ENCODE results near the gene TLN1. TPM values are rescaled to one million over a fixed set of nuclear protein-coding genes. Genes with fewer than 3 reads are reported as not detected.

The TLN1 gene
- polyA plus RNA-seq, 2 of the 4 experiments (the other 2 are of a cell fraction), result 65.5 to 108 TPM

GRCh38 chr9:35757226-35757891 lies 25.4 kb upstream of the TLN1 start:
- H3K4me3 ChIP-seq, result peak overlapping the region; percentile 83
- H3K27ac ChIP-seq, result peak overlapping the region; percentile 95 to 97
- peak overlapping the region; percentile 76 for H3K4me2 ChIP-seq
- peaks cover 16% of the 10 kb centered on the region for H3K4me1 ChIP-seq
- FAIRE-seq (no peak), DNase-seq (ENCODE audit: low read depth in 1 of 2, low spot score in 1 of 2) (peak; percentile 52 to 74), ATAC-seq (peak; percentile 81 to 89)
- no peaks in the 10 kb centered on the region for H3K9me3 ChIP-seq
- ChIA-PET POLR2A (interaction anchor here (0.6 to 1.5 kb wide), 7 partner anchors 14 to 150 kb away, joined by 3 to 5 read pairs (median 4); partner anchors contain the start of genes CREB3, SPAG8 and TLN1), CTCF (interaction anchor here (0.8 to 6.5 kb wide), 23 partner anchors 12 to 154 kb away, joined by 3 to 75 read pairs (median 4); partner anchors contain the start of genes CREB3, GBA2, HINT2 and RGP1)
- 2% methylated on average over 13 of the region's 20 CpGs for WGBS (ENCODE audit: missing lambda C conversion rate)
- TF ChIP-seq PBX3 (IDR thresholded peaks at IDR 0.05) (0 out of 2 replicates have a peak, but pooled peaks have one; percentile 20), EHMT2 (IDR thresholded peaks at IDR 0.05; ENCODE audit: low read depth) (no peak), JUN (IDR thresholded peaks at IDR 0.05) (peak in 1 of 2 experiments; percentile 56; a peak in 2 of 5 replicates), POLR2A (IDR thresholded peaks at IDR 0.05; ENCODE audit: low read length) (peak; percentile 59), BCL3 (IDR thresholded peaks at IDR 0.05) (0 out of 3 replicates have a peak, but pooled peaks have one; percentile 30), NR3C1 (IDR thresholded peaks at IDR 0.05) (no peak), CEBPB (IDR thresholded peaks at IDR 0.05) (no peak), MAZ (IDR thresholded peaks at IDR 0.05; ENCODE audit: borderline replicate concordance, low read depth, low read length) (no peak), CBX8 (IDR thresholded peaks at IDR 0.05) (no peak), PHF8 (IDR thresholded peaks at IDR 0.05; ENCODE audit: borderline replicate concordance, low read depth) (0 out of 2 replicates have a peak, but pooled peaks have one; percentile 41), MAX (IDR thresholded peaks at IDR 0.05) (no peak), EHF (CRISPR knock-in tag; IDR thresholded peaks at IDR 0.05) (no peak), NFE2L2 (conservative IDR thresholded peaks at IDR 0.05; ENCODE audit: low read length) (no peak)

- peak; percentile 89 to 91 for ATAC-seq
- Histone ChIP-seq H3K4me1 (peaks cover 16% of the 10 kb centered on the region), H3K4me3 (peak overlapping the region; percentile 83), H3K4me2 (peak overlapping the region; percentile 76), H3K27ac (peak overlapping the region; percentile 95 to 97), H3K9me3 (no peaks in the 10 kb centered on the region)
- ChIA-PET CTCF (interaction anchor here (0.6 to 6.5 kb wide), 27 partner anchors 13 to 154 kb away, joined by 3 to 75 read pairs (median 4); partner anchors contain the start of genes CCDC107, CREB3, GBA2 and HINT2), POLR2A (interaction anchor here (0.6 to 1.5 kb wide), 8 partner anchors 15 to 151 kb away, joined by 3 to 5 read pairs (median 4); partner anchors contain the start of genes CREB3, SPAG8 and TLN1)
- DNase-seq (ENCODE audit: low read depth in 1 of 2, low spot score in 1 of 2), result peak; percentile 64 to 86
- WGBS (ENCODE audit: missing lambda C conversion rate), result 26% methylated on average over 20 of the region's 48 CpGs
- FAIRE-seq, result no peak
- peak; percentile 65; the same call in 1 of the 2 replicates for TF ChIP-seq MAX (IDR thresholded peaks at IDR 0.05)
- TF ChIP-seq MYC (IDR thresholded peaks at IDR 0.05; ENCODE audit: borderline replicate concordance, low read length), result 0 out of 2 replicates have a peak, but pooled peaks have one; percentile 36
- peak; percentile 49; the same call in 2 of the 3 replicates for TF ChIP-seq SMC3 (IDR thresholded peaks at IDR 0.05)
- no peak for TF ChIP-seq FOXS1 (CRISPR knock-in tag; IDR thresholded peaks at IDR 0.05)
- TF ChIP-seq RAD21 (conservative IDR thresholded peaks at IDR 0.05 in 1 of 2, IDR thresholded peaks at IDR 0.05 in 1 of 2), result peak; percentile 34 to 42; a peak in 3 of 5 replicates
- peak; percentile 26; the same call in 1 of the 2 replicates for TF ChIP-seq PBX3 (IDR thresholded peaks at IDR 0.05)
- peak; percentile 55; the same call in 2 of the 3 replicates for TF ChIP-seq BCL3 (IDR thresholded peaks at IDR 0.05)
- 0 out of 2 replicates have a peak, but pooled peaks have one; percentile 9 for TF ChIP-seq HMGXB4 (CRISPR knock-in tag; IDR thresholded peaks at IDR 0.05; ENCODE audit: borderline replicate concordance)
- TF ChIP-seq CTCF (IDR thresholded peaks at IDR 0.05), result peak; percentile 69
- TF ChIP-seq JUNB (IDR thresholded peaks at IDR 0.05), result no peak
- TF ChIP-seq TFCP2L1 (CRISPR knock-in tag; IDR thresholded peaks at IDR 0.05), result no peak
- TF ChIP-seq POLR2A (IDR thresholded peaks at IDR 0.05; ENCODE audit: low read length), result peak; percentile 19
- TF ChIP-seq MAZ (IDR thresholded peaks at IDR 0.05; ENCODE audit: borderline replicate concordance, low read depth, low read length), result 0 out of 2 replicates have a peak, but pooled peaks have one; percentile 65
- TF ChIP-seq GATA3 (IDR thresholded peaks at IDR 0.05; ENCODE audit: borderline replicate concordance), result no peak
These were observed 24.6 kb upstream of the TLN1 start for GRCh38 chr9:35756275-35757225.

Data from A549 (cell line).